ENCODE data around the gene PHLDA1.
"Not testable (repeated sequence)": the region's sequence is repeated elsewhere in the genome, so short reads cannot be mapped to it uniquely, and the experiment has no call there.

The PHLDA1 gene

GRCh38 chr12:75984577-75985182 lies 46.9 kb downstream of the PHLDA1 start:
- no peak for DNase-seq (ENCODE audit: low spot score)

GRCh38 chr12:75983851-75984250 lies 47.7 kb downstream of the PHLDA1 start:
- not testable (repeated sequence) for DNase-seq (ENCODE audit: low spot score)

- no peak for DNase-seq (ENCODE audit: low spot score)
Observed at GRCh38 chr12:75982979-75983660, 48.5 kb downstream of the PHLDA1 start.

- no peak for DNase-seq (ENCODE audit: low spot score)
Observed at GRCh38 chr12:75982169-75982564, 49.4 kb downstream of the PHLDA1 start.

- no peak for DNase-seq (ENCODE audit: low spot score)
Observed at GRCh38 chr12:75981247-75982168, 50.1 kb downstream of the PHLDA1 start.

- DNase-seq (ENCODE audit: low spot score), result peak; percentile 59
Observed at GRCh38 chr12:75979181-75979580, 52.4 kb downstream of the PHLDA1 start.

GRCh38 chr12:75978677-75979076 lies 52.9 kb downstream of the PHLDA1 start:
- DNase-seq (ENCODE audit: low spot score), result no peak

- peak; percentile 86 for DNase-seq (ENCODE audit: low spot score)
Observed at GRCh38 chr12:75977952-75978671, 53.5 kb downstream of the PHLDA1 start.

GRCh38 chr12:75977590-75977951 lies 54.0 kb downstream of the PHLDA1 start:
- DNase-seq (ENCODE audit: low spot score), result no peak

- no peak for DNase-seq (ENCODE audit: low spot score)
Observed at GRCh38 chr12:75976913-75977312, 54.7 kb downstream of the PHLDA1 start.

GRCh38 chr12:75976113-75976512 lies 55.5 kb downstream of the PHLDA1 start:
- no peak for DNase-seq (ENCODE audit: low spot score)

- DNase-seq (ENCODE audit: low spot score), result no peak
Observed at GRCh38 chr12:75975702-75976101, 55.9 kb downstream of the PHLDA1 start.

Data from CD4-positive, alpha-beta T cell treated with Interleukin-6 at 100 ng/mL for 8 hours (primary cell).